ENCODE results near the gene ACOT11. TPM values are rescaled to one million over a fixed set of nuclear protein-coding genes. Genes with fewer than 3 reads are reported as not detected.

ACOT11 gene
- total RNA-seq (10 to 100 TPM; 25.8 to 77.2 (median 59.4) TPM), polyA plus RNA-seq (10 to 100 TPM; 33.0 to 44.8 TPM)
- long read RNA-seq, donor 1, transcript ACOT11-201 (16 exons, 3,082 nt) = major isoform, 20 of 64 reads
- long read RNA-seq, donor 1, partial matches to known transcripts = 28 of 64 reads
- long read RNA-seq, donor 1, other reads (novel, unspliced or antisense) = 16 of 64 reads
- long read RNA-seq, donor 2, transcript ACOT11-201 (16 exons, 3,082 nt) = major isoform, 22 of 91 reads
- long read RNA-seq, donor 2, partial matches to known transcripts = 29 of 91 reads
- long read RNA-seq, donor 2, other reads (novel, unspliced or antisense) = 40 of 91 reads
- long read RNA-seq, donor 3, transcript ACOT11-201 (16 exons, 3,082 nt) = major isoform, 21 of 60 reads
- long read RNA-seq, donor 3, partial matches to known transcripts = 30 of 60 reads
- long read RNA-seq, donor 3, other reads (novel, unspliced or antisense) = 9 of 60 reads

- 15 to 19% methylated on average over 23 to 25 of the region's 25 CpGs for WGBS, 2 donors
- TF ChIP-seq, protein P1, sequence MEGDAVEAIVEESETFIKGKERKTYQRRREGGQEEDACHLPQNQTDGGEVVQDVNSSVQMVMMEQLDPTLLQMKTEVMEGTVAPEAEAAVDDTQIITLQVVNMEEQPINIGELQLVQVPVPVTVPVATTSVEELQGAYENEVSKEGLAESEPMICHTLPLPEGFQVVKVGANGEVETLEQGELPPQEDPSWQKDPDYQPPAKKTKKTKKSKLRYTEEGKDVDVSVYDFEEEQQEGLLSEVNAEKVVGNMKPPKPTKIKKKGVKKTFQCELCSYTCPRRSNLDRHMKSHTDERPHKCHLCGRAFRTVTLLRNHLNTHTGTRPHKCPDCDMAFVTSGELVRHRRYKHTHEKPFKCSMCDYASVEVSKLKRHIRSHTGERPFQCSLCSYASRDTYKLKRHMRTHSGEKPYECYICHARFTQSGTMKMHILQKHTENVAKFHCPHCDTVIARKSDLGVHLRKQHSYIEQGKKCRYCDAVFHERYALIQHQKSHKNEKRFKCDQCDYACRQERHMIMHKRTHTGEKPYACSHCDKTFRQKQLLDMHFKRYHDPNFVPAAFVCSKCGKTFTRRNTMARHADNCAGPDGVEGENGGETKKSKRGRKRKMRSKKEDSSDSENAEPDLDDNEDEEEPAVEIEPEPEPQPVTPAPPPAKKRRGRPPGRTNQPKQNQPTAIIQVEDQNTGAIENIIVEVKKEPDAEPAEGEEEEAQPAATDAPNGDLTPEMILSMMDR (IDR thresholded peaks at IDR 0.05) = peak in 8 of 9 donors; percentile 11 to 69 (median 49)
- H3K4me1 ChIP-seq = peaks cover 3 to 46% (median 19%) of the 10 kb centered on the region in 9 donors
- H3K36me3 ChIP-seq = no peaks in the 10 kb centered on the region
- H3K4me3 ChIP-seq = peak within 1 kb of the TSS; percentile 41 to 62 (median 50)
- H3K27me3 ChIP-seq = no peaks in the 10 kb centered on the region
- H3K27ac ChIP-seq = peak within 1 kb of the TSS; percentile 80 to 95 (median 89)
- peak; percentile 85 to 90 for DNase-seq
- H3K9me3 ChIP-seq = no peaks in the 10 kb centered on the region
- intact Hi-C loops (cut with DNase I) = loop anchor here in 5 of 10 donors (1.0 to 10.0 kb wide), 6 partner anchors 33 to 167 kb away; partner anchors contain the start of gene TTC4 (in 1 of the 5)
- peak; percentile 85 to 93 (median 90) for ATAC-seq
These were observed at the start of gene ACOT11 for GRCh38 chr1:54547601-54548388. TSS of gene ACOT11 (plus strand) at chr1:54548228. CDS start at chr1:54548310, 82 bp downstream.

DNA sequence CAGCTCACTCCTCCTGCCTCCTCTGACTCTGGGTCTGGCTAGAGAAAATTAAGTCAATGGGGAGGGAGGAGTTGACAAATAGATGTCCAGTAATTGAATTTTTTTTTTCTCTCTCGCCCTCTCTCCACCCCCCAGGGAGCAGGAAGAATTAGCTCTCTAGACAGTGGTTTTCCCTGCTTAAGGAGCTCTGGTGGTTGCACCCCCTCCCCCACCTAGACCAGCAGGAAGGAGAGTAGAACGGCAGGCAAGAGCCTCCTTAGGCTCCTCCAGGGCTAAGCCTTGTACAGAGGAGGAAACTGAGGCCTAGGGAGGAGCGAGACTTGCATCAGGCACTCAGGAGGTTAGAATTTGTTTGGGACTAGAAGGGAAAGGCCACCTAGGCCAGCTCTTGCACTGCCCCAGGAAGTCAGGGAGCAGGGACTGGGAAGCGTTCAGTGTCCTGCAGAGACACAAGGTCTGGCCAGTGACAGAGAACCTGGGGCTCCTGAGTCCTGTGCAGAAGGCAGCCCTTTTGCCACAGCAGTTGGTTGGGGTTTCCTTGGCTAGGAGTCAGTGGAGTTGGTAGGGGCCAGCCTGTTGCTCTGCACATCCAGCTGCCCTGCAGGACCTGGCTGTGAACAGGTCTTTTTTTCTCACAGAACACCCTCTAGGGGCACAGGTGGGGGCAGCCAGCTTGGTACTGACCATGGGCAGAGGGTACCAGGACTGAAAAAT lies 49.5 kb upstream of the ACOT11 start:
- peaks cover 0 to 10% (median 0%) of the 10 kb centered on the region in 11 donors for H3K9me3 ChIP-seq
- peaks cover 0 to 16% (median 13%) of the 10 kb centered on the region in 9 donors for H3K4me1 ChIP-seq
- peaks cover 0 to 59% (median 45%) of the 10 kb centered on the region in 7 donors for H3K27me3 ChIP-seq
- no peak overlapping the region for H3K27ac ChIP-seq
- peak overlapping the region in 5 of 10 donors; percentile 24 to 49 (median 33) for H3K4me3 ChIP-seq
- no peaks in the 10 kb centered on the region for H3K36me3 ChIP-seq
- ATAC-seq (peak in 2 of 8 donors; percentile 6 to 7), DNase-seq (no peak)
- WGBS, 2 donors = 59 to 80% methylated on average over 4 of the region's 4 CpGs
- TF ChIP-seq, protein P1 (IDR thresholded peaks at IDR 0.05) = no peak
- intact Hi-C loops (cut with DNase I) = loop anchor here in 4 of 10 donors (10.0 kb wide), 2 partner anchors 306 to 634 kb away; partner anchors contain the start of gene TTC22 (in 3 of the 4)

DNA sequence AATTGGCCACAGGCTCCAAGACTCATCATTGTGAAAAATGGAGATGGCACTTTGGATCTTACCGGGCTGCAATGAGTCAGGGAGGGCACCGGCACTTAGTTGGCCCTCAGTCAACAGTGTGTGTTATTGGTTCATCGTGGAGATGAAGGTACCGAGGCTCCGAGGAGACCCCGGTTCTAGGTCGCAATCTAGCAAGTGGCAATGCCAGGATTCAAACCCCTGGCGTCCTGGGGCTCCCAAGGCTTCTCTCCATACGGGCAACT lies 49.0 kb upstream of the ACOT11 start:
- TF ChIP-seq, protein P1 (IDR thresholded peaks at IDR 0.05) = no peak
- DNase-seq = no peak
- peak in 1 of 8 donors; percentile 15 for ATAC-seq
- Histone ChIP-seq H3K27ac (no peak overlapping the region), H3K4me3 (peak overlapping the region in 9 of 10 donors; percentile 24 to 52 (median 47)), H3K36me3 (no peaks in the 10 kb centered on the region), H3K27me3 (peaks cover 0 to 63% (median 45%) of the 10 kb centered on the region in 7 donors), H3K9me3 (peaks cover 0 to 10% (median 0%) of the 10 kb centered on the region in 11 donors), H3K4me1 (peaks cover 0 to 16% (median 13%) of the 10 kb centered on the region in 9 donors)
- intact Hi-C loops (cut with DNase I) = loop anchor here in 4 of 10 donors (10.0 kb wide), 2 partner anchors 306 to 634 kb away; partner anchors contain the start of gene TTC22 (in 3 of the 4)
- 8 to 12% methylated on average over 9 of the region's 9 CpGs for WGBS, 2 donors

All from heart right ventricle (tissue), 16 donors.